Islet precursor cell (in vitro differentiated cells): ENCODE results near the gene APC.
"Not testable (repeated sequence)": the region's sequence is repeated elsewhere in the genome, so short reads cannot be mapped to it uniquely, and the experiment has no call there.

ENCODE experiments used
- DNase-seq: peaks from one replicate; pipeline ENCODE4 v3.0.0-alpha.2; 2018

The APC gene

DNA sequence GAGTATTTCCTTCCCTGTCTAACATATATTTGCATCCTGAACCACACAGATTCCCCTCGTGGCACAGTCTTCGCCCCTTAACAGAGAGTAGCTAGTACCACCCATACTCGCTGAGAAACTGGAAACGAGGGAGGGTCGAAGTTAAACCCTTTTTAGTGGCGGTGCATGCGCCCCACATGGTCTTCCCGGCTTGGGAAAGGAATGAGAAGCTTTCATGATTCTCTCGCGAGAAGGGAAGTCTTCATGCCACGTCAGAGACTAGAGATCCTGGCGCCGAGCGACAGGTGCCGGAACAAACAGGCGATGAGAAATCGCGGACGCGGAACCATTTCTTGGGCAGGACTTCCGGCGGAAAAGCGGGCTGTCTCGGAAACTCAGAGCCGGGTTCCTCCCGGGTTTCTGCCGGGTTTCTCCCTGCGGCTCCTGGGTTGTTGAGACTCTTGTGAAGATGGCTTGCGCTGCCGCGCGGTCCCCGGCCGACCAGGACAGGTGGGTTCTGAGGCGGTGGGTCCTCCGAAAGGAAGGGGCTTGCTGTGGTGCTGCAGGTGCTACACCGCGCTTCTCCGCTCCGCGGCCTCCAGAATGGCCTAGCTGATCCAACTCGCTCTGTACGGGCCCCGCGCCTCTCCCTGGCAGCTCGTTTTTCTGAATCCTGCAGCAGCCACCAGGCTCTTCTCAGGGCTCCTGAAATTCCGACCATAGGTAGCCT, 123.4 kb downstream of the APC start, which contains the start of gene SRP19:
Gene SRP19, plus strand, starts transcription at position 359 of the 709 bp plus-strand sequence. Its CDS starts 90 bp downstream, at position 449.
- DNase-seq = peak; percentile 98

DNA sequence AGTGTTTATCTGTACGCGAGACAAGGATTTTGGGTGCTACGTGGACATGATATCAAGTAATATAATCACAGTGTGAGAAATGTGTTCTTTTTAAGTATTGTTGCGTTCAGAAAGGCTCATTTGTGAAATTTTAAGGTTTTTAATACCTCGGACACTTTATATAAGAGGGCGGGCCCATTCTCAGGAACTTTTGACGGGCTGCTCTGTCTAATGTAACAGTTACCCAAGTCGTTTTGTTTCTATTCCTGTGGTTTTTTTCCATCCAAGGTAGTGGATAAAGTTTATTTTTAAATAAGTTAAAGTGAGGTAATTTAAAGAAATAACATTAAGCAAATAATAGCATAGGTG, 123.9 kb downstream of the APC start:
- DNase-seq = no peak

DNA sequence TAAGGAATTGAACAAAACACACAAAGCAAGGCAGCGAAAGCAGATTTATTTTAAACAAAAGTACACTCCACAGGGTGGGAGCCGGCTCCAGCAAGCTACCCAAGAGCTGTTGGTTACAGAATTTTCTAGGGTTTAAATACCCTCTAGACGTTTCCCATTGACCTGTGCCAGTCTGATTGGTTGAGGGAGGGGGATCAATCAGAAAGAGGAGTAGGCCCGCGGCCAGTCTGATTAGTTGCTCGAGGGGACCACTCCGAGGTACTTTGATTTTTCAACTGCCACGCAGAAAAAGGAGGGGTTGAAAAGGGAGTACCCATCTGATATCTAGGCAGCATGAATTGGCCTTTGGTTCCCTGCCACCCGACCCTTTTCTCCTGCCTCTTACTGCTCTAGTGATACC, 124.4 kb downstream of the APC start:
- no peak for DNase-seq

DNA sequence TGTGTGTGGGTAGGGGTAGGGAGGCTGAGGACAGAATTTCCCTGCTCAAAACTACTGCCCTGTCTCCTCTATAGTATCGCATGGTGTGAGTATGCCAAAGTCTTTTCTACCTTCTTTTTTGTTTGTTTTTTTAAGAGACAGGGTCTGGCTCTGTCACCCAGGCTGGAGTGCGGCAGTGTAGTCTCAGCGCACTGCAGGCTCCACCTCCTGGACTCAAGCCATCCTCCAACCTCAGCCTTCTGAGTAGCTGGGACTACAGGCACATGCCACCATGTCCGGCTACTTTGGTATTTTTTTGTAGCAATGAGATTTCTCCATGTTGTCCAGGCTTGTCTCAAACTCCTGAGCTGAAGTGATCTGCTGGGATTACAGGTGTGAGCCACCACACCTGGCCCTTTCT, 125.9 kb downstream of the APC start:
- no peak for DNase-seq

DNA sequence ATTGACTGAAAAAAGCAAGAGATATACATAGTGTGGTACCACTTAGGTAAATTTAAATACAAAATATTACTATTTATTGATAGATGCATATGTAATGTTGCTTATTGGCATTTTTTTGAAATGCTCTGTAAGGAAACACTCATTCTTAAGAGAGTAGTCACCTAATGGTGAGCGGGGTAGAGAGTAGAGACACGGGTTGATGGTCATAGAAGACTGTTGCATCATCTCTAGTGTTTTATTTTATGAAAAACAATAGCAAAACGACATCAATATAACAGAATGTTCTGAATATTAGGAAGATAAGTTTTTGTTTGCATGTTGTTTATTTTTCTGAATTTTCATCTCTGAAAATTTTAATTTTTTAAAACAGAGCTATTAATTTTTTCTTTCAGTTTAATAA, 127.4 kb downstream of the APC start:
- no peak for DNase-seq

DNA sequence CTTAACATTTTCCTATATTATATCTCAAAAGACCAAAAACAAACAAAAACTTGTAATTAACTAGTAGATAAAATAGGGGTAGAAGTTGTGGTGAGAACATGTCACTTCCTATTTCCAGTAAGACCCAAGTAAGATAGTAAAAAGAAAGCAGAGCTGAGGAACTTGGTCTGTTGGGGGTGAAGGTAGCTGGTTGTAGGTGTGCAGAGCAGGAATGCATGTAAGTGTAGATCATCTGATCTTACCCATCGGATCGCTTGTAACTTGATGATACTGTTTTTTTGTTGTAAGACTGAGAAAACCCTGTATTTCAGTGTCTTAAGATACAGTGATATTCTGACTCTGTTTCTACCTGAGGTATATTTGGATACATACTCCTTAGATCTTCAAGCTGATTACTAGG, 129.1 kb downstream of the APC start:
- DNase-seq = no peak

DNA sequence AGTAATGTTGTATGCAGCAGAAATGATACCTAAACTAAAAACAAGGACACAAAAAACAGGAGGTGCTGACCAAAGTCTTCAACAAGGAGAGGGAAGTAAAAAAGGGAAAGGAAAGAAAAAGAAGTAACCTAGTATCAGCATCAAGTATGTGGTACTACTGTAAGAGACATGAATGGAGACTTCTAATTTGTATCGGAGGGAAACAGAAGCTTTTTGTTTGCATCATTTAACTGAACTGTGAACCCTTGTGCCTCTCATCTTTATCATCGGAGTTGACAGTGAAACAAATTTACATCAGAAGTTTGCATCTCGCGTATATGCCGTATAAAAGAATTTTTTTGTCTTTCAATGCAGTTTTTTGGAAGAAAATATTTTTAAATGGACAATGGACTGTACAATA, 129.7 kb downstream of the APC start:
- no peak for DNase-seq

DNA sequence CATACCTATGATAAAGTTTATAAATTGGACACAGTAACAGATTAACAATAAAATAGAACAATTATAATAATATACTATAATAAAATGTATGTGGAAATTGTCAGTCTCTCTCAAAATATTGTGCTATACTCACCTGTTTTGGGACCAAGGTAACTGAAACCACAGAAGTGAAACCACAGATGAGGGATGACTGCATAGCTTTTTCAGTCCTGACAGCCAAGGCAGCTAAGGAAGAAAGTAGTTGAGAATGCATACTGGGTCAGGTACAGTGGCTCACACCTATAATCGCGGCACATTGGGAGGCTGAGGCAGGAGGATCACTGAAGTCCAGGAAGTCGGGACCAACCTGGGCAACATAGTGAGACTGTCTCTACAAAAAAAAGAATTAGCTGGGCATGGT, 132.3 kb downstream of the APC start:
- DNase-seq = no peak

DNA sequence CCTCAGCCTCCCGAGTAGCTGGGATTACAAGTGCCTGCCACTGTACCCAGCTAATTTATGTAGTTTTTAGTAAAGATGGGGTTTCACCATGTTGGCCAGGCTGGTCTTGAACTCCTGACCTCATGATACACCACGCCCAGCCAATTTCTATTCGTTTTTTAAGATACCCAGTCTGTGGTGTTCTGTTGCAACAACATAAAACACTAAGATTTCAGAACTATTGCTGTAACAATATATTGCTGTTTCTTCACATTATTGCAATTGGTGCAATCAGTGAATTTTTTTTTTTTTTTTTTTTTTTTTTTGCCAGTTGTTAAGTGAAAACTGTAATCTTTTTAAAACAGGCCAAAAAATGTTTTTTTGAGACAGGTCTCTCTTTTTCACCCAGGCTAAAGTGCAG, 133.3 kb downstream of the APC start:
- no peak for DNase-seq

DNA sequence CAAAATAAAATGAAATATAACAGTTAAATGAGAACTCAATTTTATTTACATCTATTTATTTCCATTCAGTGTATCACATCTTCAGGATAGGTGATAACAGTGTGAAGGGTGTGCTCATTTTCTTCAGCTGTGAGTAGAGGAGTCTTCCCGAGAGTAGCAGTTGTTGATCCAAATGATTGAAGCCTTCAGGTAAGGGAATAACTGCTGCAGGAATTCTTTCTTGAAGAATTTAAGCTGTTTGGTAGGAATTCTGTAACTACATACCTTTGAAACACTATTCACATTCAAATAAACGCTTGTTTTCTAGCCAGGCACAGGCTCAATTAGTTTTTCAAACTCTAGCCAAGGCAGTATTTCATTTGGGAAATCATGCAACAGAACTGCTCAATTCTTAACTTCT, 138.7 kb downstream of the APC start:
- no peak for DNase-seq

DNA sequence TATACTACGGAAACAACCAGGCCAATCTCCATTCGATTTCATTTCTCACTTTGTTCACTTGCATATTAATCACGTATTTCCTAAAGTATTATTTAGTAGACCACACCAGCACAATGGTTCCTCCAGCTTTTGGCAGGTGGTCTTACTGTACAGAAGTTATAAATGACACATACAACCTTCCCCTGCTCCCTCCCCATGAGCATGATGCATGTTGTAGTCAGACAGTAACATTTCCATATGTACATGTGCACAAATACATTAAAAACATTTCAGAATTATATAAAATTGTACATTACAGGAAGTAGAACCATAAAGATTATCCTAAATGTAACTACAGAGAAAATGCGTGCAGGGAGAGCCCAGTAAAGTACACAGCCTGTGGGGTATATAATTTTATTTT, 140.4 kb downstream of the APC start:
- no peak for DNase-seq

DNA sequence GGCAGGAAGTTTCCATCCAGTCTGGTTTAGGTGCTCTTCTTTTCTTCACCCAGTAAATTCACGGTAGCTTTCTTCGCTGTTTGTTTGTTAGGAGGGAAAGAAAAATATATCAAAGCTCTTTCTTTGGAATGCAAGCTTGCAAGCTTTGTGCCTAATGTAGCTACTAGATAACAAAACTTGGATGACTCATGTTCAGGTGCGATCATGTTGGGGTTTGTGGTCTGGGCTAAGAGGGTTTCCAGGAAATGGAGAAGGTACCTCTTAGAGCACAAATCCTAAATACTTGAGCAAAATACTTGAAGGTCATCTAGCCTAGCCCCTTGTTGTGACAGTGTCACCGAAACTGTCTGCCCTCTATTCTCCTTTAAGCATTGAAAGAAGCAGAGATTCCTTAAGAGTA, 141.1 kb downstream of the APC start:
- DNase-seq = peak; percentile 71

DNA sequence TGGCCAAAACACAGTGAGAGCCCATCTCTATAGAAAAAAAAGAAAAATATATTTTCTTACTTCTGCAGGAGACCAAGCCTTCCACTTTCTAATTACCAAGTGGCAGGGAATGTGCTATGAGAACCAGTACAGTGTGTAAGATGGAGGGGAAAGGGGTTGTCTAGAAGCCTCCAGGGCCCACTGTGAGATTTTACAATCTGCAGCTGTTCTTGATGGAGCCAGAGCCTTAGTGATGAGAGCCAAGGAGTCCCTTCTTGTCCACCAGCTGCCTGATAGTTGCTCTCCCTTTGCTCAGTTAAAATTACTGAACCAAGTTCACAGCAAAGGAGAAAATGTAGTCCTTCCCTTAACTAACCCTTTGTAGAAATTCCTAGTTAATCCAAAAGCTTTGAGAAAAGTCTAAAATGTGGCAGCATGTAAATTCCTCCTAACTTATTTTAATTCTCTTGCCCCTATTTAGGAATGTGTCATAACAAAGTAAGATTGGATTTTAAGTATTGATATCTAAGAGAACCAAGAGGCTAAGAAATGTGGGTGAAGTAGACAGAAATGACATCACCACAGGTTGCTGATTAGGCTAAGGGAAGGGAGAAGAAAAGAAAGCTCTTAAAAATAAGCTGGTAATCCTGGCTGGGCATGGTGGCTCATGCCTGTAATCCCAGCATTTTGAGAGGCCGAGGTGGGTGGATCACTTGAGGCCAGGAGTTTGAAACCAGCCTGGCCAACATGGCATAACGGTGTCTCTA, 142.7 kb downstream of the APC start:
- no peak for DNase-seq

DNA sequence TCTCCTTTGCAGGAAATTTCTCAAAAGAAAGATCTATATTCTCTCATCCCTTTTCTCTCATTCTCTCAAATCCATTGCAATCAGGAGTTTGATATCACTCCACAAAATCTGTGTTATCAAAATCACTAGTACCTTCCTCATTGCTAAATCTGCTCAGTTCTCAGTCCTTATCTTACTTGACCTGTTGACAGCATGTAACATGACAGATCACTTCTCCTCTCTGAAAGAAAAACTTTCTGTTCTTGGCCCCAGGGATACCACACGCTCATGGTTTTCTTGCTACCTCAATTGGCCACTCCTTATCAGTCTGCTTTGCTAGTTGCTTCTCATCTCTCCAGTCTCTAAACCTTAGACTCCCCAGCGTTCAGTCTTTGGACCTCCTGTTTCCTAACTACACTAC, 145.5 kb downstream of the APC start:
- DNase-seq = no peak

DNA sequence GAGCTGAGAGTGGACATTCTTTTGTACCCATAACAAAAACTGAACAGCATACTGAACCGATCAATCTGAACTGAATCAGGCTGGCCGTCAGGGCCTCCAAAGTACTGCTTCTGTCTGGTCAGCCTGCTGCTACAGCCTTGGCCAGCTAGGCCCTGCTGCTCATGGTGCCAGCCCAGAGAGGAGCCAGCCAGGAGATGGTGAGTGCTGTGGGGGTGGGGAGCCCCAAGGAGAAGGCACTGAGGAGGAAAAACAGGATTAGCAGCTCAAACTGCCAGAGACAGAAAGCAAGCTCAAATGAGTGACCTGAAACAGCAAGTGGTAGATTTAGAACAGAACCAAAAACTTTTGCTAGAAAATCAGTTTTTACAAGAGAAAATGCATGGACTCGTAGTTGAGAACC, 147.3 kb downstream of the APC start:
- no peak for DNase-seq

DNA sequence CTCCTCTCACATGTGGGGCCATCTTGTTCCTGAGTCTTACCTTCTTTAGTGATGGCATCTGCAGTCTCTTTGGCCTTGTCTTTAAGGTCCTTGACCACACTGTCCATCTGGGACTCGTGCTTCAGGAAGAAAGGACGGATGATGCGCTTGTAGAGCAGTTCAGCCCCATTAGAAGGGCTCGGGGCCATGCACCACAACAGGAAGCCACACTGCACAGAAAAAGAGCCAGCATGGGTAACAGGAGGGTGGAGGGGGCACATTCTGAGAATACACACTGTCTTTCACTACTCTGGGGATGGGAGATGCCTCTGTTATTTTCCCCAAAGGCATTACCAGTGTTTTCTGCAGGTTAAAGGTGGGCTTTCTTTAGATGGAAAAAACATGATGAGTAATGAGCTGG, 149.3 kb downstream of the APC start:
- DNase-seq = no peak

DNA sequence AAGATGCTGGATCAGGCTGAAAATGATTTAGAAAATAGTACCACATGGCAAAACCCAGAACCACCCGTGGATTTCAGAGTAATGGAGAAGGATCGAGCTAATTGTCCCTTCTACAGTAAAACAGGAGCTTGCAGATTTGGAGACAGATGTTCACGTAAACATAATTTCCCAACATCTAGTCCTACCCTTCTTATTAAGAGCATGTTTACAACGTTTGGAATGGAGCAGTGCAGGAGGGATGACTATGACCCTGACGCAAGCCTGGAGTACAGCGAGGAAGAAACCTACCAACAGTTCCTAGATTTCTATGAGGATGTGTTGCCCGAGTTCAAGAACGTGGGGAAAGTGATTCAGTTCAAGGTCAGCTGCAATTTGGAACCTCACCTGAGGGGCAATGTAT, 154.4 kb downstream of the APC start:
- not testable (repeated sequence) for DNase-seq

DNA sequence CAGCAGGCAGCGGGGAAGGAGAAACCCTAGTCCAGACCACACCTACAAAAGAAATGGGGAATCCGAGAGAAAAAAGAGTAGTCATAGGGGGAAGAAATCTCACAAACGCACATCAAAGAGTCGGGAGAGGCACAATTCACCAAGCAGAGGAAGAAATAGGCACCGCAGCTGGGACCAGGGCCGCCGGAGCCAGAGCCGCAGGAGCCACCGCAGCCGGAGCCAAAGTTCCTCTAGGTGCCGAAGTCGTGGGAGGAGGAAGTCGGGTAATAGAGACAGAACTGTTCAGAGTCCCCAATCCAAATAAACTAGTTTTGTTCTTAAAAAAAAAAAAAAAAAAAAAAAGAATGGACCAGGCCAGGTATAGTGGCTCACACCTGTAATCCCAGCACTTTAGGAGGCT, 155.1 kb downstream of the APC start:
- DNase-seq = no peak

DNA sequence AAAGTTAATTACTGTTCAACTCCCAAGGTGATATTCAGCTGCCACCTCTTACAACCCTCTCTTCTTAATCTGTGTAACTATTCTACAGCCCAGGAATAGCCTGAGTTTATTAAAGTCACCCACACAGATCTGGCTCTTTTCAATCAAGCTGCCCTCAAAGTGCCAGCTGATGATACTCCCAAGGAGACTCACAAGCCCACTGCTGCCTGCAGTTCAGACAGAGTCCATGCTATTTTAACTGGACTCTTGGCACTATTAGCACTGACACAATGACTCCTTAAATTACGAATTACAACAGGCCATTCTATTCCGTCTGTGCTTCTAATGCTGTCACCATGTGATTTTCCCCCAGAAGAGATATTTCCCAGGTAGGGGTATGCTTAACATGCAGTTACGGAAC, 158.0 kb downstream of the APC start:
- no peak for DNase-seq
